ENCODE measurements around the gene MSH2. TPM values are rescaled to one million over a fixed set of nuclear protein-coding genes. Genes with fewer than 3 reads are reported as not detected.

MSH2 gene
- total and polyA plus RNA-seq, 4 donors: 1.6 to 33.3 (median 3.8) TPM

DNA sequence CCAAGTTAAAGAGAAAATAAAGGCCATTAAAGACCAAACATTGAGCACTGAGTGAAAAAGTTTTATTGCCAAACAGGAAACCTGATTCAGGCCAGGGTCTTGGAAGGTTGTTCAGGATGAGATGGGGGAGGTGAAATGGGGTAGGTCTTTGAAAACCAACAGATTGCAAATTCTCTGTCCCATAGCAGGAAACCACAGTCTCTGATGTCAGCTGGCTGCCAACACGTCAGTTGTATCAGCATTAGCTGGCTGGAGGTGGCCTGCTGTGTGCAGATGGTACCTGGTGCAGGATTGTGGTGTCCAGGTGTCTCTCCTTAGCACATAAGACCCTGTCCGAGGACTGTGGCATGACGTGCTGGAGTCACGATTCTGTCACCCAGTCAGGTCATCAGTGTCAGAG is 106.3 kb downstream of the MSH2 start:
- 82% methylated on average over 4 of the region's 4 CpGs for WGBS
- Histone ChIP-seq H3K9ac (ENCODE audit: low read depth in 1 of 2, low read length in 2 of 2) (no peak overlapping the region), H3K36me3 (ENCODE audit: control insufficient read depth in 4 of 4, insufficient read depth in 3 of 4, low read depth in 1 of 4, low read length in 3 of 4) (no peaks in the 10 kb centered on the region), H3K27ac (ENCODE audit: low read depth in 1 of 2, low read length in 2 of 2) (no peak overlapping the region), H3K4me1 (ENCODE audit: control insufficient read depth in 4 of 4, insufficient read depth in 4 of 4, low read length in 3 of 4) (no peaks in the 10 kb centered on the region), H3K27me3 (ENCODE audit: control insufficient read depth in 4 of 4, insufficient read depth in 4 of 4, low read length in 3 of 4) (no peaks in the 10 kb centered on the region), H3K9me3 (ENCODE audit: control insufficient read depth in 4 of 4, low read length in 3 of 4) (peaks cover 0 to 2% (median 0%) of the 10 kb centered on the region in 4 donors), H3K4me3 (ENCODE audit: low read depth in 1 of 3, low read length in 3 of 3) (no peak overlapping the region)
- TF ChIP-seq HNF4G (IDR thresholded peaks at IDR 0.05) (no peak), RXRA (IDR thresholded peaks at IDR 0.05) (no peak), FOXA2 (IDR thresholded peaks at IDR 0.05) (no peak)
- TF ChIP-seq, protein P1, sequence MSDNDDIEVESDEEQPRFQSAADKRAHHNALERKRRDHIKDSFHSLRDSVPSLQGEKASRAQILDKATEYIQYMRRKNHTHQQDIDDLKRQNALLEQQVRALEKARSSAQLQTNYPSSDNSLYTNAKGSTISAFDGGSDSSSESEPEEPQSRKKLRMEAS (IDR thresholded peaks at IDR 0.05): no peak
- no peak for DNase-seq (ENCODE audit: low spot score)

DNA sequence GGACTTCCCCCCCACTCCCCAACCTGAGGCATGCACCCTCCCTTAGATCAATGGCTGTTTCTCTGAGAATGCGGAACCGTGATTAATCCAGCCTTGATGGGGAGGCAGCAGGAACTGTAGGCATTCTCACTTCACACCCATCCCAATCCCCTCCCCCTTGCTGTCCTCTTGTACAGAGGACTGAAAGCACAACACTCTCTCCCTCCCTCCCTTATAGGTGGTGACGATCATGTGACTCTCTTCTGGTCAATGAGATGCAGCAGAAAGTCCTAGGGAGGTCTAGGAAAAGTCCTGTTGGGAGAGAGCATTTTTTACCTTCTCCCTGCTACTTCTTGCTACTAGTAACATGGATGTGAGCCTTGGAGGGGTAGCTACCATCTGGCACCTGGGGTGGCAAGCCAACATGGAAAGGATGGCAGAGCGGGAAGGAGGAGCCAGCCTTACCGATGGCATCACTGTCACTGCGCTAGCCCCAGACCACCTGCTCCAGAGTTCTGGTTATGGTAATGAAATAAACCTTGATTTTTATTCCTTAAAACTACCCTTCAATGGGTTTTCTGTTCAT is 106.9 kb downstream of the MSH2 start:
- WGBS: 92% methylated on average over 6 of the region's 6 CpGs
- DNase-seq (ENCODE audit: low spot score): no peak
- Histone ChIP-seq H3K4me1 (ENCODE audit: control insufficient read depth in 4 of 4, insufficient read depth in 4 of 4, low read length in 3 of 4) (no peaks in the 10 kb centered on the region), H3K27ac (ENCODE audit: low read depth in 1 of 2, low read length in 2 of 2) (no peak overlapping the region), H3K9ac (ENCODE audit: low read depth in 1 of 2, low read length in 2 of 2) (no peak overlapping the region), H3K4me3 (ENCODE audit: low read depth in 1 of 3, low read length in 3 of 3) (no peak overlapping the region), H3K9me3 (ENCODE audit: control insufficient read depth in 4 of 4, low read length in 3 of 4) (peaks cover 0 to 2% (median 0%) of the 10 kb centered on the region in 4 donors), H3K27me3 (ENCODE audit: control insufficient read depth in 4 of 4, insufficient read depth in 4 of 4, low read length in 3 of 4) (no peaks in the 10 kb centered on the region), H3K36me3 (ENCODE audit: control insufficient read depth in 4 of 4, insufficient read depth in 3 of 4, low read depth in 1 of 4, low read length in 3 of 4) (no peaks in the 10 kb centered on the region)
- TF ChIP-seq HNF4A (conservative IDR thresholded peaks at IDR 0.05): no peak
- TF ChIP-seq, protein P2, sequence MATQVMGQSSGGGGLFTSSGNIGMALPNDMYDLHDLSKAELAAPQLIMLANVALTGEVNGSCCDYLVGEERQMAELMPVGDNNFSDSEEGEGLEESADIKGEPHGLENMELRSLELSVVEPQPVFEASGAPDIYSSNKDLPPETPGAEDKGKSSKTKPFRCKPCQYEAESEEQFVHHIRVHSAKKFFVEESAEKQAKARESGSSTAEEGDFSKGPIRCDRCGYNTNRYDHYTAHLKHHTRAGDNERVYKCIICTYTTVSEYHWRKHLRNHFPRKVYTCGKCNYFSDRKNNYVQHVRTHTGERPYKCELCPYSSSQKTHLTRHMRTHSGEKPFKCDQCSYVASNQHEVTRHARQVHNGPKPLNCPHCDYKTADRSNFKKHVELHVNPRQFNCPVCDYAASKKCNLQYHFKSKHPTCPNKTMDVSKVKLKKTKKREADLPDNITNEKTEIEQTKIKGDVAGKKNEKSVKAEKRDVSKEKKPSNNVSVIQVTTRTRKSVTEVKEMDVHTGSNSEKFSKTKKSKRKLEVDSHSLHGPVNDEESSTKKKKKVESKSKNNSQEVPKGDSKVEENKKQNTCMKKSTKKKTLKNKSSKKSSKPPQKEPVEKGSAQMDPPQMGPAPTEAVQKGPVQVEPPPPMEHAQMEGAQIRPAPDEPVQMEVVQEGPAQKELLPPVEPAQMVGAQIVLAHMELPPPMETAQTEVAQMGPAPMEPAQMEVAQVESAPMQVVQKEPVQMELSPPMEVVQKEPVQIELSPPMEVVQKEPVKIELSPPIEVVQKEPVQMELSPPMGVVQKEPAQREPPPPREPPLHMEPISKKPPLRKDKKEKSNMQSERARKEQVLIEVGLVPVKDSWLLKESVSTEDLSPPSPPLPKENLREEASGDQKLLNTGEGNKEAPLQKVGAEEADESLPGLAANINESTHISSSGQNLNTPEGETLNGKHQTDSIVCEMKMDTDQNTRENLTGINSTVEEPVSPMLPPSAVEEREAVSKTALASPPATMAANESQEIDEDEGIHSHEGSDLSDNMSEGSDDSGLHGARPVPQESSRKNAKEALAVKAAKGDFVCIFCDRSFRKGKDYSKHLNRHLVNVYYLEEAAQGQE (IDR thresholded peaks at IDR 0.05): no peak
- TF ChIP-seq EGR1 (IDR thresholded peaks at IDR 0.05; ENCODE audit: low read depth in 2 of 2): no peak
- TF ChIP-seq, protein P3, sequence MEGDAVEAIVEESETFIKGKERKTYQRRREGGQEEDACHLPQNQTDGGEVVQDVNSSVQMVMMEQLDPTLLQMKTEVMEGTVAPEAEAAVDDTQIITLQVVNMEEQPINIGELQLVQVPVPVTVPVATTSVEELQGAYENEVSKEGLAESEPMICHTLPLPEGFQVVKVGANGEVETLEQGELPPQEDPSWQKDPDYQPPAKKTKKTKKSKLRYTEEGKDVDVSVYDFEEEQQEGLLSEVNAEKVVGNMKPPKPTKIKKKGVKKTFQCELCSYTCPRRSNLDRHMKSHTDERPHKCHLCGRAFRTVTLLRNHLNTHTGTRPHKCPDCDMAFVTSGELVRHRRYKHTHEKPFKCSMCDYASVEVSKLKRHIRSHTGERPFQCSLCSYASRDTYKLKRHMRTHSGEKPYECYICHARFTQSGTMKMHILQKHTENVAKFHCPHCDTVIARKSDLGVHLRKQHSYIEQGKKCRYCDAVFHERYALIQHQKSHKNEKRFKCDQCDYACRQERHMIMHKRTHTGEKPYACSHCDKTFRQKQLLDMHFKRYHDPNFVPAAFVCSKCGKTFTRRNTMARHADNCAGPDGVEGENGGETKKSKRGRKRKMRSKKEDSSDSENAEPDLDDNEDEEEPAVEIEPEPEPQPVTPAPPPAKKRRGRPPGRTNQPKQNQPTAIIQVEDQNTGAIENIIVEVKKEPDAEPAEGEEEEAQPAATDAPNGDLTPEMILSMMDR (IDR thresholded peaks at IDR 0.05; ENCODE audit: low read depth, low read length, missing input control): no peak
- no peak for TF ChIP-seq RXRA (IDR thresholded peaks at IDR 0.05)
- TF ChIP-seq, protein P1 (IDR thresholded peaks at IDR 0.05): no peak

DNA sequence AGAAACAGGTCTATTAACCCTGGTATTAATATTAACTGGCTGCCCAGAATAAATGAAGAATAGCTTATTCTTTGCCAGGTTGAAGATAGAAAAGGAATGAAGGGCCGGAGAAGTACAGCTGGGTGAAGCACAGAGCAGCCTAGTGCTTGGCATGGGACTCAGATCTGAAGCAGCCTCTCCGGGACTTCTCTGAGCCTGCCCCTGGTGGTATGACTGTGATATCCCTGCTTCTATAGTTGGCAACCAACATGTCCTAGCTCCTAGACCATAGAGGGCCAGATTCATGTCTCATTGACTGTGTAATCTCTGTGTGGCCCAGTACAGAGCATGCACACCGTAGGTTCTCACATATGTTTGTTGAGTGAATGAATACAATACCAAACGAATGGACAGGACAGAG is 107.8 kb downstream of the MSH2 start:
- Histone ChIP-seq H3K4me1 (ENCODE audit: control insufficient read depth in 4 of 4, insufficient read depth in 4 of 4, low read length in 3 of 4) (no peaks in the 10 kb centered on the region), H3K9me3 (ENCODE audit: control insufficient read depth in 4 of 4, low read length in 3 of 4) (no peaks in the 10 kb centered on the region), H3K27ac (ENCODE audit: low read depth in 1 of 2, low read length in 2 of 2) (no peak overlapping the region), H3K9ac (ENCODE audit: low read depth in 1 of 2, low read length in 2 of 2) (no peak overlapping the region), H3K27me3 (ENCODE audit: control insufficient read depth in 4 of 4, insufficient read depth in 4 of 4, low read length in 3 of 4) (no peaks in the 10 kb centered on the region), H3K4me3 (ENCODE audit: low read depth in 1 of 3, low read length in 3 of 3) (no peak overlapping the region), H3K36me3 (ENCODE audit: control insufficient read depth in 4 of 4, insufficient read depth in 3 of 4, low read depth in 1 of 4, low read length in 3 of 4) (no peaks in the 10 kb centered on the region)
- WGBS: 91% methylated on average over 4 of the region's 4 CpGs
- DNase-seq (ENCODE audit: low spot score): no peak
- TF ChIP-seq HNF4A (conservative IDR thresholded peaks at IDR 0.05) (no peak), RXRA (IDR thresholded peaks at IDR 0.05) (no peak), SP1 (IDR thresholded peaks at IDR 0.05) (no peak), EGR1 (IDR thresholded peaks at IDR 0.05; ENCODE audit: low read depth in 2 of 2) (no peak), FOXA1 (IDR thresholded peaks at IDR 0.05) (no peak), NR2F2 (IDR thresholded peaks at IDR 0.05) (no peak)
- TF ChIP-seq, protein P1 (IDR thresholded peaks at IDR 0.05): no peak
- TF ChIP-seq, protein P4, sequence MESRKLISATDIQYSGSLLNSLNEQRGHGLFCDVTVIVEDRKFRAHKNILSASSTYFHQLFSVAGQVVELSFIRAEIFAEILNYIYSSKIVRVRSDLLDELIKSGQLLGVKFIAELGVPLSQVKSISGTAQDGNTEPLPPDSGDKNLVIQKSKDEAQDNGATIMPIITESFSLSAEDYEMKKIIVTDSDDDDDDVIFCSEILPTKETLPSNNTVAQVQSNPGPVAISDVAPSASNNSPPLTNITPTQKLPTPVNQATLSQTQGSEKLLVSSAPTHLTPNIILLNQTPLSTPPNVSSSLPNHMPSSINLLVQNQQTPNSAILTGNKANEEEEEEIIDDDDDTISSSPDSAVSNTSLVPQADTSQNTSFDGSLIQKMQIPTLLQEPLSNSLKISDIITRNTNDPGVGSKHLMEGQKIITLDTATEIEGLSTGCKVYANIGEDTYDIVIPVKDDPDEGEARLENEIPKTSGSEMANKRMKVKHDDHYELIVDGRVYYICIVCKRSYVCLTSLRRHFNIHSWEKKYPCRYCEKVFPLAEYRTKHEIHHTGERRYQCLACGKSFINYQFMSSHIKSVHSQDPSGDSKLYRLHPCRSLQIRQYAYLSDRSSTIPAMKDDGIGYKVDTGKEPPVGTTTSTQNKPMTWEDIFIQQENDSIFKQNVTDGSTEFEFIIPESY (IDR thresholded peaks at IDR 0.05): no peak
